Left hindlimb (tissue), 1 donor: ENCODE results near the gene BNIP3.
"Not testable (repeated sequence)": the region's sequence is repeated elsewhere in the genome, so short reads cannot be mapped to it uniquely, and the experiment has no call there.

Source experiments
- DNase-seq: peaks from one replicate; pipeline ENCODE4 v3.0.0-alpha.2; 2018

Gene BNIP3

GRCh38 chr10:131977323-131978096, 4.2 kb downstream of the BNIP3 start:
- no peak for DNase-seq

- no peak for DNase-seq
Observed at GRCh38 chr10:131975796-131976195, 5.9 kb downstream of the BNIP3 start.

GRCh38 chr10:131975003-131975402, 6.7 kb downstream of the BNIP3 start:
- no peak for DNase-seq

GRCh38 chr10:131974034-131974817, 7.5 kb downstream of the BNIP3 start:
- no peak for DNase-seq

GRCh38 chr10:131973160-131973951, 8.4 kb downstream of the BNIP3 start:
- DNase-seq, result no peak

- peak; percentile 63 for DNase-seq
Observed at GRCh38 chr10:131972474-131973071, 9.2 kb downstream of the BNIP3 start.

- no peak for DNase-seq
Observed at GRCh38 chr10:131971591-131971990, 10.1 kb downstream of the BNIP3 start.

- DNase-seq, result no peak
Observed at GRCh38 chr10:131970946-131971345, 10.8 kb downstream of the BNIP3 start.

- no peak for DNase-seq
Observed at GRCh38 chr10:131968949-131969348, 12.8 kb downstream of the BNIP3 start.

GRCh38 chr10:131964298-131964697, 17.4 kb downstream of the BNIP3 start:
- no peak for DNase-seq

GRCh38 chr10:131963811-131964210, 17.9 kb downstream of the BNIP3 start:
- no peak for DNase-seq

GRCh38 chr10:131963350-131963749, 18.4 kb downstream of the BNIP3 start:
- no peak for DNase-seq

GRCh38 chr10:131961777-131962662, 19.7 kb downstream of the BNIP3 start:
- DNase-seq, result no peak

GRCh38 chr10:131961047-131961776, 20.5 kb downstream of the BNIP3 start:
- DNase-seq, result no peak

GRCh38 chr10:131960631-131961046, 21.1 kb downstream of the BNIP3 start:
- no peak for DNase-seq

- no peak for DNase-seq
Observed at GRCh38 chr10:131959841-131960240, 21.9 kb downstream of the BNIP3 start.

- no peak for DNase-seq
Observed at GRCh38 chr10:131955591-131956340, 26.0 kb downstream of the BNIP3 start.

GRCh38 chr10:131954356-131954965, 27.3 kb downstream of the BNIP3 start:
- no peak for DNase-seq

GRCh38 chr10:131949908-131950307, 31.8 kb downstream of the BNIP3 start:
- not testable (repeated sequence) for DNase-seq
